IMR-90 (cell line): ENCODE measurements around the gene GSG1L. TPM values are rescaled to one million over a fixed set of nuclear protein-coding genes. Genes with fewer than 3 reads are reported as not detected.

ENCODE experiments used
- ATAC-seq: fragments of 200-7000 bp; cut with Tn5 transposase; 2 replicates; pipeline ENCODE4 v1.9.1; 2020; ENCODE audit warnings: low read depth, mild to moderate bottlenecking, moderate library complexity
- BruUV-seq: library from RNA; stranded (reverse); fragments of 400-500 nt; replicated peaks from 2 replicates; lab custom pipeline; 2021; lab: Mats Ljungman, UMichigan
- CTCF ChIA-PET: fragments of 300-600 bp; formaldehyde crosslinking; extraction: SDS; loops from one replicate; lab custom pipeline; 2021; ENCODE audit warnings: antibody characterized with exemption; lab: Yijun Ruan, JAX
- POLR2A ChIA-PET: fragments of 300-600 bp; sonication (Branson Sonifier 250); formaldehyde crosslinking; loops from one replicate; lab custom pipeline; 2022; ENCODE audit warnings: antibody characterized with exemption; ENCODE audit not compliant: unreplicated experiment; lab: Charles Lee
- DNase-seq: peaks from one replicate; pipeline ENCODE4 v3.0.0; 2013
- H2AFZ ChIP-seq: replicated peaks from 2 replicates; pipeline ENCODE3; 2013; ENCODE audit warnings: low read length, mild to moderate bottlenecking; ENCODE audit not compliant: poor library complexity
- H2AK5ac ChIP-seq: 2 replicates; pipeline ENCODE4 v1.6.1; 2013; ENCODE audit warnings: low read depth, low read length, inconsistent platforms
- H2AK9ac ChIP-seq: replicated peaks from 2 replicates; pipeline ENCODE3; 2013; ENCODE audit warnings: mild to moderate bottlenecking, low read depth, low read length, moderate library complexity; ENCODE audit not compliant: poor library complexity
- H2BK120ac ChIP-seq: 2 replicates; pipeline ENCODE4 v1.6.1; 2013; ENCODE audit warnings: low read depth, low read length, inconsistent platforms
- H2BK15ac ChIP-seq: 3 replicates; pipeline ENCODE4 v1.6.1; 2013; ENCODE audit warnings: low read depth, low read length, inconsistent platforms
- H2BK20ac ChIP-seq: 2 replicates; pipeline ENCODE4 v1.6.1; 2013; ENCODE audit warnings: low read depth, mild to moderate bottlenecking, inconsistent platforms, low read length, moderate library complexity
- H2BK5ac ChIP-seq: 2 replicates; pipeline ENCODE4 v1.6.1; 2013; ENCODE audit warnings: mild to moderate bottlenecking, low read depth, low read length, inconsistent platforms; ENCODE audit not compliant: poor library complexity, severe bottlenecking
- H3K14ac ChIP-seq: replicated peaks from 2 replicates; pipeline ENCODE4 v1.6.1; 2013; ENCODE audit warnings: low read depth, low read length, inconsistent platforms
- H3K18ac ChIP-seq: 2 replicates; pipeline ENCODE4 v1.6.1; 2013; ENCODE audit warnings: low read depth, low read length, control low read depth
- H3K23ac ChIP-seq: 2 replicates; pipeline ENCODE4 v1.6.1; 2013; ENCODE audit warnings: low read depth, low read length, inconsistent platforms
- H3K27ac ChIP-seq: 2 replicates; pipeline ENCODE4 v1.5.1; 2013; ENCODE audit warnings: mild to moderate bottlenecking, control low read depth, low read length; ENCODE audit not compliant: insufficient read depth
- H3K27me3 ChIP-seq: 2 replicates; pipeline ENCODE4 v1.6.1; 2013; ENCODE audit warnings: low read length; ENCODE audit not compliant: control insufficient read depth, insufficient read depth
- H3K36me3 ChIP-seq: 2 replicates; pipeline ENCODE4 v1.6.1; 2013; ENCODE audit warnings: low read length, mixed read lengths; ENCODE audit not compliant: control insufficient read depth, insufficient read depth
- H3K4ac ChIP-seq: 2 replicates; pipeline ENCODE4 v1.6.1; 2013; ENCODE audit warnings: low read depth, low read length, inconsistent platforms
- H3K4me1 ChIP-seq: 2 replicates; pipeline ENCODE4 v1.6.1; 2013; ENCODE audit warnings: low read length, mixed read lengths; ENCODE audit not compliant: control insufficient read depth, insufficient read depth
- H3K4me2 ChIP-seq: 2 replicates; pipeline ENCODE4 v1.6.1; 2013; ENCODE audit warnings: low read depth, mild to moderate bottlenecking, control low read depth, low read length, moderate library complexity
- H3K4me3 ChIP-seq: 2 replicates; pipeline ENCODE4 v1.5.1; 2013; ENCODE audit warnings: low read depth, mild to moderate bottlenecking, control low read depth, low read length, moderate library complexity; ENCODE audit not compliant: insufficient read depth
- H3K56ac ChIP-seq: 2 replicates; pipeline ENCODE4 v1.6.1; 2013; ENCODE audit warnings: low read length, inconsistent platforms; ENCODE audit not compliant: insufficient read depth; ENCODE audit errors: extremely low read depth
- H3K79me1 ChIP-seq, 2 experiments: 2 replicates each; pipeline ENCODE4 v1.6.1; 2013; ENCODE audit warnings: low read length in 2 of 2, inconsistent platforms in 1 of 2, low read depth in 1 of 2
- H3K9ac ChIP-seq: 2 replicates; pipeline ENCODE4 v1.6.1; 2013; ENCODE audit warnings: low read depth, low read length, control low read depth
- H3K9me1 ChIP-seq: 2 replicates; pipeline ENCODE4 v1.6.1; 2013; ENCODE audit warnings: low read length, inconsistent platforms; ENCODE audit not compliant: insufficient read depth
- H3K9me3 ChIP-seq: 2 replicates; pipeline ENCODE4 v1.6.1; 2013; ENCODE audit warnings: low read length; ENCODE audit not compliant: control insufficient read depth, insufficient read depth
- H4K20me1 ChIP-seq: 2 replicates; pipeline ENCODE4 v1.6.1; 2013; ENCODE audit warnings: low read length, inconsistent platforms; ENCODE audit not compliant: insufficient read depth
- H4K5ac ChIP-seq: 2 replicates; pipeline ENCODE4 v1.6.1; 2013; ENCODE audit warnings: mild to moderate bottlenecking, low read depth, low read length, control low read depth
- H4K8ac ChIP-seq, 2 experiments: 2 replicates each; pipeline ENCODE4 v1.6.1; 2013; ENCODE audit warnings: low read depth in 2 of 2, low read length in 2 of 2, control low read depth in 1 of 2, inconsistent platforms in 1 of 2
- H4K91ac ChIP-seq: 2 replicates; pipeline ENCODE4 v1.6.1; 2013; ENCODE audit warnings: low read depth, low read length, inconsistent platforms; ENCODE audit not compliant: insufficient read depth
- BHLHE40 ChIP-seq: fragments of 150-350 bp; IDR thresholded peaks from 2 replicates; pipeline ENCODE4 v1.6.1; 2016; ENCODE audit warnings: mild to moderate bottlenecking, low read depth, low read length
- FOS ChIP-seq: fragments of 150-350 bp; IDR thresholded peaks from 2 replicates; pipeline ENCODE4 v1.6.1; 2016; ENCODE audit warnings: low read depth, low read length
- MAFK ChIP-seq: IDR thresholded peaks from 2 replicates; pipeline ENCODE4 v1.6.1; 2012; ENCODE audit warnings: low read depth, low read length, improper control_type of control experiment
- POLR2A ChIP-seq: IDR thresholded peaks from 2 replicates; pipeline ENCODE4 v1.6.1; 2012; ENCODE audit warnings: mild to moderate bottlenecking, low read depth, low read length
- RAD21 ChIP-seq: IDR thresholded peaks from 2 replicates; pipeline ENCODE4 v1.6.1; 2012; ENCODE audit warnings: low read length, improper control_type of control experiment
- RCOR1 ChIP-seq: IDR thresholded peaks from 2 replicates; pipeline ENCODE4 v1.6.1; 2012; ENCODE audit warnings: mild to moderate bottlenecking, low read length, improper control_type of control experiment; ENCODE audit not compliant: insufficient replicate concordance
- WGBS, 2 experiments: methylation state at CpG; one replicate each; pipeline versions ENCODE4 v1.1.5 to v1.1.7; 2013; ENCODE audit warnings: missing lambda C conversion rate in 2 of 2; ENCODE audit not compliant: insufficient read length in 1 of 2; ENCODE audit errors: extremely low coverage in 2 of 2; 5-methylcytosine and 5-hydroxymethylcytosine counted together
- dilution Hi-C: fragments of 300-500 bp; cut with HindIII; formaldehyde crosslinking; loops from one replicate; pipeline ENCODE4 v1.14.3; 2018; ENCODE audit warnings: low sequenced_read_pairs; ENCODE audit not compliant: unreplicated experiment
- in situ Hi-C: fragments of 300-500 bp; cut with MboI; formaldehyde crosslinking; loops from 3 replicates; pipeline ENCODE4 v1.14.3; 2019; ENCODE audit warnings: low sequenced_read_pairs, inconsistent platforms, mixed read lengths
- intact Hi-C: fragments of 100-400 bp; cut with micrococcal nuclease; formaldehyde crosslinking; loops from 2 replicates; pipeline ENCODE4 v1.10.0; 2022
- polyA plus RNA-seq, 3 experiments: library from polyadenylated mRNA; depleted of rRNA; stranded (reverse); fragments of >200 nt; gene quantifications; 2 replicates each; pipeline ENCODE4 v1.2.3, GENCODE V29; 2012; ENCODE audit warnings: low replicate concordance in 1 of 3
- total RNA-seq: library from RNA; depleted of rRNA; stranded (reverse); fragments of >200 nt; gene quantifications from 2 replicates; pipeline ENCODE4 v1.2.3, GENCODE V29; 2012

GSG1L gene
- total and polyA plus RNA-seq, 2 of the 4 experiments (the other 2 are of a cell fraction) = not detected

- CTCF ChIA-PET = interaction anchor here (0.6 kb wide), 1 partner anchor 156 kb away, joined by 3 read pairs; no protein-coding TSS in a partner anchor
- no peak for ATAC-seq
- dilution Hi-C loops = no loop called here
Observed at GRCh38 chr16:27924411-27925118, 138.9 kb downstream of the GSG1L start.

More at GRCh38 chr16:27924411-27925118, 138.9 kb downstream of the GSG1L start:
- Histone ChIP-seq H4K5ac (no peak overlapping the region), H4K20me1 (no peaks in the 10 kb centered on the region), H3K27me3 (peaks cover 2% of the 10 kb centered on the region; the same call in 1 of the 2 replicates), H2BK120ac (no peak overlapping the region), H2AK9ac (no peak overlapping the region), H3K4me3 (no peak overlapping the region), H3K4me2 (no peak overlapping the region), H3K9me3 (no peaks in the 10 kb centered on the region), H4K91ac (no peak overlapping the region), H2AFZ (no peak overlapping the region), H4K8ac (no peak overlapping the region), H3K9me1 (no peaks in the 10 kb centered on the region), H2BK20ac (no peak overlapping the region), H3K36me3 (no peaks in the 10 kb centered on the region), H3K27ac (no peak overlapping the region), H3K56ac (no peak overlapping the region), H3K9ac (no peak overlapping the region), H2AK5ac (no peak overlapping the region), H3K4me1 (no peaks in the 10 kb centered on the region), H2BK15ac (no peak overlapping the region), H3K18ac (no peak overlapping the region), H3K4ac (no peak overlapping the region), H2BK5ac (no peak overlapping the region), H3K79me1 (no peaks in the 10 kb centered on the region), H3K14ac (no peak overlapping the region), H3K23ac (no peak overlapping the region)
- TF ChIP-seq RCOR1 = no peak
- TF ChIP-seq BHLHE40 = no peak
- TF ChIP-seq FOS = no peak
- no peak for TF ChIP-seq RAD21
- no peak for TF ChIP-seq POLR2A
- no peak for TF ChIP-seq MAFK
- intact Hi-C loops = no loop called here
- no peak for DNase-seq
- no CpG with 5 or more reads among the region's 4 CpGs for WGBS, 2 experiments
- no TSS peak for BruUV-seq
- POLR2A ChIA-PET = no interaction called here
- in situ Hi-C loops = no loop called here
